HUES48 (cell line): ENCODE results near the gene MRPS2.

ENCODE experiments used
- H3K27ac ChIP-seq: one replicate; pipeline ENCODE4 v1.7.0; 2013; ENCODE audit warnings: low read depth, low read length, inconsistent platforms
- H3K27me3 ChIP-seq: 2 replicates; pipeline ENCODE4 v1.6.1; 2013; ENCODE audit warnings: mild to moderate bottlenecking, low read length; ENCODE audit not compliant: control insufficient read depth, insufficient read depth
- H3K36me3 ChIP-seq: 2 replicates; pipeline ENCODE4 v1.6.1; 2013; ENCODE audit warnings: low read length; ENCODE audit not compliant: control insufficient read depth, insufficient read depth
- H3K4me1 ChIP-seq: 2 replicates; pipeline ENCODE4 v1.6.1; 2013; ENCODE audit warnings: mild to moderate bottlenecking, low read length; ENCODE audit not compliant: control insufficient read depth, insufficient read depth
- H3K4me3 ChIP-seq: 2 replicates; pipeline ENCODE4 v1.5.1; 2013; ENCODE audit warnings: mild to moderate bottlenecking, low read depth, low read length
- H3K9ac ChIP-seq: 2 replicates; pipeline ENCODE4 v1.6.1; 2013; ENCODE audit warnings: mild to moderate bottlenecking, low read depth, low read length, moderate library complexity
- H3K9me3 ChIP-seq: 2 replicates; pipeline ENCODE4 v1.6.1; 2013; ENCODE audit warnings: low read length; ENCODE audit not compliant: control insufficient read depth, insufficient read depth

Gene MRPS2

DNA sequence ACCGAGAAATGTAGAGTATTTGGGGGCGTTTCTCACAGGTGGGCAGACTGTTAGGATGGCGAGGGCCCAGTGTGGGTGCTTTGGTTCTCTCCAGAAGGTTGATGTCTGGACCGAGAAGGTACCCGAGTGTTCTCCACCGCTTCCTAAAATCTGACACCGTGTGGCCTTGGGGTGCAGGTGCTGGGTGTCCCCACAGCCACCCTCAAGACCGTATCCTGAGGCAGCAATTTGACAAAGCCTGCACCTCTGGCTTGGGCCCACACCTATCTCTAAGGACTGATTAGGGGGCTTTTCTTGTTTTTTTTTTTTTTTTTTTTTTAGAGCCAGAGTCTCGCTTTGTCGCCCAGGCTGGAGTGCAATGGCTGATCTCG is 19.6 kb upstream of the MRPS2 start:
- Histone ChIP-seq H3K9me3 (no peaks in the 10 kb centered on the region), H3K27me3 (no peaks in the 10 kb centered on the region), H3K4me3 (peak overlapping the region; percentile 79), H3K36me3 (peaks cover 31% of the 10 kb centered on the region), H3K4me1 (no peaks in the 10 kb centered on the region), H3K9ac (peak overlapping the region; percentile 59; the same call in 1 of the 2 replicates), H3K27ac (no peak overlapping the region)

DNA sequence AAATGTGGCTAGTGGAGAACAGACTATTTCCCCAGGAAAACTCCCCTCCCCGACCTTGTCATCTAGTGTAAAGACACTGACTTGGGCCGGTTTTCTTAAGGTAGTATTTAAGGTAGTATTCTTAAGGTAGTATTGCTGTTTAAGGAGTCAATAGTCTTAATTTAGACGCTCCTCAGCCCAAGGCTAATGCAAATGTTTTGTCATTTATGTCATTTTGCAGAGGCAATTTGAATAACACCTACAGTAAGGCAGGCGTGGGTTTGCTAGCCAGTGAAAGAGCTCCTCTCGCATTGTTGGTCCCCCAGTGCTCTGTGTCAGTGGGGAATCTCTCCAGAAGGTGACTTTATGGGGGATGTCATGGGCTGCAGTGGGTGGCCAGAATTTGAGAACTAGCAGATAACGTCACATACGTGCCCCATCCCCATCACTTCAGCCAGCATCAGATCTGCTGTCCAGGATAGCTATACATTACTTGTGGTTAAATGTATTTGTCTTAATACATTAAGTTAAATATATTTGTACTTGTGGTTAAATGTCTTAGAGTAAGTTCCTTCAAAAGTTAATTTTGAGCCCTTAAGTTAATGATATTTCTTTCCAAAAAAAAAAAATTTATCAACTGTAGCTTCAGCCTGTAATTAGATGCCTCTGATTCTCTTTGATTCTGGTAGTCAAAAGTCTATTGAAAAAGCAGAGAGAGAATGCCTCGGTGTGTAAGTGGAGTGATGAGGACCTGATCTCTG is 18.3 kb upstream of the MRPS2 start:
- H3K9me3 ChIP-seq = no peaks in the 10 kb centered on the region
- no peaks in the 10 kb centered on the region for H3K27me3 ChIP-seq
- H3K9ac ChIP-seq = no peak overlapping the region

DNA sequence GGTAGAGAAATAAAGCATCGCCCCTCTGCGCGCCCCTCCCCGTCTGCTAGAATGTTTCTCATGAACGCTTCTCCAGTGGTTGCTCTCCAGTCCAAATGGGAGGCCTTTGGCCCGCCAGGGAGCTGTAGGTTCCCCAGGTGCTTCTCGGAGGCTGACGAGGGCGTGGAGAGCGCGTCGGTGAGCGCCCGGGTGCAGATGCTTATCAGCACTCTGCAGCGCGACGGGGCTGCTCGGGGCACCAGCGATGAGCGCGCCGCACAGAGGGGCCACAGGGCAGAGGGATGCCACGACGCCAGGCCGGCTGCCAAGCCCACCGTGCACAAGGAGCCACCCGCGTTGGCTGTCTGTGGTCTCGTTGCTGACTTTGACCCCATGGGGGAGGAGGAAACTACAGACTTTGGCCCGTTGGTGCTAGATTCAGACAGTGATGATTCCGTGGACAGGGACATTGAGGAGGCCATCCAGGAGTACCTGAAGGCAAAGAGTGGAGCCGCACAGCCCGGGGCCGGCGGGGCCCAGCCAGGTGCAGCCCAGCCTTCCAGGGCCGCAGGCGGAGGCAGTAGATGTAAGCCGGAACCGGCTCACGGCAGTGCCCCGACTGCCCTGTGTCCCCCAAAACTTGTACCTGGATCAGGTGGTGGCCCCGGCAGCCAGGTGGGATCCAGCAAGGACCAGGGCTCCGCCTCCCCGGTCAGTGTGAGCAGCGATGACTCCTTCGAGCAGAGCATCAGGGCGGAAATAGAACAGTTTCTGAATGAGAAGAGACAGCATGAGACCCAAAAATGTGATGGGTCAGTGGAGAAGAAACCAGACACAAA is 15.8 kb upstream of the MRPS2 start:
- no peaks in the 10 kb centered on the region for H3K4me1 ChIP-seq
- peaks cover 65% of the 10 kb centered on the region for H3K36me3 ChIP-seq
- no peak overlapping the region for H3K9ac ChIP-seq
- H3K27me3 ChIP-seq = no peaks in the 10 kb centered on the region
- no peak overlapping the region for H3K27ac ChIP-seq
- no peak overlapping the region for H3K4me3 ChIP-seq
- no peaks in the 10 kb centered on the region for H3K9me3 ChIP-seq

More for the DNA sequence above, 18.3 kb upstream of the MRPS2 start:
- Histone ChIP-seq H3K4me1 (no peaks in the 10 kb centered on the region), H3K27ac (no peak overlapping the region), H3K36me3 (peaks cover 44% of the 10 kb centered on the region), H3K4me3 (no peak overlapping the region)

DNA sequence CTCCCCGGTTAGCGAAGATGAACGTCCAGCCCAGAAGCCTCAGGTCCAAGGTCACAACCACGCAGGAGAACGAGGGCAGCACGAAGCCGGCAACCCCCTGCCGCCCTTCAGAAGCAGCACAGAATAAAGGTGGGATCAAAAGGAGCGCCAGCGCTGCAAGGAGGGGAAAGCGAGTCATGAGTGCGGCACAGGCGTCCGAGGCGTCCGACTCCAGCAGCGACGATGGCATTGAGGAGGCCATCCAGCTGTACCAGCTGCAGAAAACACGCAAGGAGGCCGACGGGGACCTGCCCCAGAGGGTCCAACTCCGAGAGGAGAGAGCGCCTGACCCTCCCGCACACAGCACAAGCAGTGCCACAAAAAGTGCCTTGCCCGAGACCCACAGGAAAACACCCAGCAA is 15.1 kb upstream of the MRPS2 start:
- no peaks in the 10 kb centered on the region for H3K9me3 ChIP-seq
- no peaks in the 10 kb centered on the region for H3K27me3 ChIP-seq
- no peak overlapping the region for H3K4me3 ChIP-seq
- no peak overlapping the region for H3K9ac ChIP-seq
- H3K36me3 ChIP-seq = peaks cover 65% of the 10 kb centered on the region
- H3K4me1 ChIP-seq = no peaks in the 10 kb centered on the region
- no peak overlapping the region for H3K27ac ChIP-seq

DNA sequence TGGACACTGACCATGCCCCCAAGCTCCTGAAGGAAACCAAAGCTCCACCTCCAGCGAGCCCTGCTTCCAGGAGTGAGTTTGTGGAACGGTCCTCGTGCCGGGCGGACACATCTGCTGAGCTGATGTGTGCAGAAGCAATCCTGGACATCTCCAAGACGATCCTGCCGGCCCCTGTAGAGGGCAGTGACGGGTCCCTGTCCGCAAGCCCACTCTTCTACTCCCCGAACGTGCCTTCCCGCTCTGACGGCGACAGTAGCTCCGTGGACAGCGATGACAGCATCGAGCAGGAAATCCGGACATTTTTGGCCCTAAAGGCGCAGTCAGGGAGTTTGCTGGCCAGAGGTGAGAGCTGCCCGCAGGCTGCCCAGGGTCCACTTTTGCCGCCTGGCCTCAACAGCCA is 14.7 kb upstream of the MRPS2 start:
- Histone ChIP-seq H3K9me3 (no peaks in the 10 kb centered on the region), H3K36me3 (peaks cover 65% of the 10 kb centered on the region), H3K4me1 (peaks cover 3% of the 10 kb centered on the region; the same call in 1 of the 2 replicates), H3K27ac (no peak overlapping the region), H3K27me3 (no peaks in the 10 kb centered on the region), H3K9ac (no peak overlapping the region), H3K4me3 (no peak overlapping the region)

DNA sequence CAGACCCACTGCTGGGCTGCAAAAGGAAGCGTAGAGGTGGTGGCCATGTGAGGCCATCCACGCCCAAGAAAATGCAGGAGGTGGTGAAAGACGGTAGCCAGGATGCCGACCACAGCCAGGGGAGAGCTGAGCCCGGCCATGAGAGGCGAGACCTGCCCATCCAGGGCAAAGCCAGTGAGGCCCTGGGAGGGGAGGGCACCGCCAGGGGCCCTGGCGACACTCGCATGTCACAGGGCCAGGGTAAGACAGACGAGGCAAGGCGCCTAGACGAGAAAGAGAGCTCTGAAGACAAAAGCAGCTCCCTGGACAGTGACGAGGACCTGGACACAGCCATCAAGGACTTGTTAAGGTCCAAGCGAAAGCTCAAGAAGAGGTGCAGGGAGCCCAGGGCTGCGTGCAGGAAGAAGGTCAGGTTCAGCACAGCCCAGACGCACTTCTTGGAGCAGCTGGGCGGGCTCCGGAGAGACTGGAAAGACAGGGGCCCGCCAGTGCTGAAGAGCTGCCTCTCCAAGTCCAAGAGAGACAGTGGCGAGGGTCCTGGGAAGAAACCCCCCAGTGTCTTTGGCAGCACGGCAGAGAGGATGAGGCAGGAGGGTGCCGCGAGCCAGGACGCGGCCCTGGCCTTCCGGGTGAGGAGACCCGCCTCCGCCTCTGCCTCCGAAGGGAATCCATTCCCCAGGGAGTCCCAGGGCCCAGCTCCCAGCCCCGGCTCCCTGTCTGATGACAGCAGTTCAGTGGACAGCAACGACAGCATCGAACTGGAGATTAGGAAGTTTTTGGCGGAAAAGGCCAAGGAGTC is 14.0 kb upstream of the MRPS2 start:
- Histone ChIP-seq H3K27me3 (no peaks in the 10 kb centered on the region), H3K4me3 (no peak overlapping the region), H3K9me3 (no peaks in the 10 kb centered on the region), H3K27ac (no peak overlapping the region), H3K36me3 (peaks cover 65% of the 10 kb centered on the region), H3K9ac (no peak overlapping the region), H3K4me1 (peaks cover 5% of the 10 kb centered on the region; the same call in 1 of the 2 replicates)

DNA sequence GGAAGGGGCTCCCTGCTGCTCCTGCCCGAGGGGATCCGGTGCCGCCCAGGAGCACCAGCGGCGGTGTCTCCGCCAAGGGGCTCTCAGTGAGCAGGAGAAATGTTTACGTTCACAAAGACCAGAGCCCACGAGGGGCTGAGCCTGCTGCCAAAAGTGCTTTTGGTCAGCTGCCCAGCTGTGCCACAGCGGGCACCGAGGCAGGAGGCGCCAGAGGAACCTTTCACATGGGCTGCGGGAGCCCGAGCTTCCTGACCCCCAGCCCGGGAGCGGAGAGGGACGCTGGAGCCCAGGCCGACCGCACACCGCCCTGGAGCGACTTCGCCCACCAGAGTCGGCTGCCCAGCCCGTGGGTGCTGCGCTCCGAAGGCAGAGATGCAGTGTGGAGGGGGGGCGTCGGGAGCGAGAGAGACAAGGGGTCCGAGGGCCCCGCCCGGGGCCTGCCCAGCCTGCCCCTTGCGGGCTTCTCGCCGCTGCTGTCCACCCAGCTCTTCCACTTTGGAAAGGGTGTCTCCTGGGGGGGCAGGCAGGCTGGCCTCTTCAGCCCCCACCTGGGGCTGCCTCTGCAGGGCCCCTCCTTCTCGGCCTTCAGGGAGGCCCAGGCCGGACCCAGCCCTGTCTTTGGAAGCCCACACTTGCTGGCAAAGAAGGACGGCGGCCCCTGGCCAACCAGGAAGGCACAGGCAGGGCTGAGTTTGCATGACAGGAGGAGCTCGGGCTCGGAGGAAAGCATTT is 13.0 kb upstream of the MRPS2 start:
- H3K4me3 ChIP-seq = no peak overlapping the region
- H3K9me3 ChIP-seq = no peaks in the 10 kb centered on the region
- H3K4me1 ChIP-seq = peaks cover 5% of the 10 kb centered on the region; the same call in 1 of the 2 replicates
- H3K27ac ChIP-seq = no peak overlapping the region
- H3K9ac ChIP-seq = no peak overlapping the region
- peaks cover 65% of the 10 kb centered on the region for H3K36me3 ChIP-seq
- no peaks in the 10 kb centered on the region for H3K27me3 ChIP-seq

DNA sequence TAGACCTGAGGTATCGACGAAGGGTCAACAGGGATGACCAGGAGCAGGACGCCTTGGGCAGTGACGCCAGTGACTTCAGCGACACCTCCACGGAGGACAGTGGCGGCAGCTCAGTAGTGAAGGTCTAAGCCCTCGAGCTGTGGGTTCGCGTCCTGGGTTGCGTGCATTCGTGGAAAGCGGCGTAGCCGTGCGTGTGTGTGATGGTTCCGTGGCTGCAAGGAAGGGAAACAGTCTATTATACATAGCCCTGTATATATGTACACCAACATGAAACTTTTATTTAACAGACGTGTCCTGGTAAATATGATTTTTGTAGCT is 12.5 kb upstream of the MRPS2 start:
- Histone ChIP-seq H3K4me3 (no peak overlapping the region), H3K9ac (no peak overlapping the region), H3K4me1 (peaks cover 5% of the 10 kb centered on the region; the same call in 1 of the 2 replicates), H3K27ac (no peak overlapping the region), H3K36me3 (peaks cover 63% of the 10 kb centered on the region), H3K9me3 (no peaks in the 10 kb centered on the region), H3K27me3 (no peaks in the 10 kb centered on the region)

DNA sequence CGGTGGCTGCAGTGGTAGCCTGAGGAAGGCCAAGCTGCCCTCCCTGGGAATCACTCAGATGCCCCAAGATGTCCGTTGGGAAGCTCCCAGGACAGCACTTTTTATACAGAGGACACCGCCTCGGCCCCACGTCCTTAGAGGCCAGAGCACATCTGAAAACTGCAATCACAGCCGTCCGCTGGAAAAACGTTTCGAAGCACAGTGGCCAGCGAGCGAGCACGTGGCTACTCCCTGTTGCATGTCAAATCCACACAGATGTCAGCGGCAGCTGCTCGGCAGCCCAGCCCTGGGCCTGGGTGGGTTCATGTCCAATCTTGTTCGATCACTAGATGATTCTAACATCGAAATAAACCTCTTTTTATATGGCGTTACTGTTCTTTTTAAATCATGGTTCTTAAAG is 12.0 kb upstream of the MRPS2 start:
- Histone ChIP-seq H3K9ac (no peak overlapping the region), H3K27ac (no peak overlapping the region), H3K4me1 (peaks cover 5% of the 10 kb centered on the region; the same call in 1 of the 2 replicates), H3K36me3 (peaks cover 58% of the 10 kb centered on the region), H3K9me3 (no peaks in the 10 kb centered on the region), H3K4me3 (no peak overlapping the region), H3K27me3 (no peaks in the 10 kb centered on the region)

DNA sequence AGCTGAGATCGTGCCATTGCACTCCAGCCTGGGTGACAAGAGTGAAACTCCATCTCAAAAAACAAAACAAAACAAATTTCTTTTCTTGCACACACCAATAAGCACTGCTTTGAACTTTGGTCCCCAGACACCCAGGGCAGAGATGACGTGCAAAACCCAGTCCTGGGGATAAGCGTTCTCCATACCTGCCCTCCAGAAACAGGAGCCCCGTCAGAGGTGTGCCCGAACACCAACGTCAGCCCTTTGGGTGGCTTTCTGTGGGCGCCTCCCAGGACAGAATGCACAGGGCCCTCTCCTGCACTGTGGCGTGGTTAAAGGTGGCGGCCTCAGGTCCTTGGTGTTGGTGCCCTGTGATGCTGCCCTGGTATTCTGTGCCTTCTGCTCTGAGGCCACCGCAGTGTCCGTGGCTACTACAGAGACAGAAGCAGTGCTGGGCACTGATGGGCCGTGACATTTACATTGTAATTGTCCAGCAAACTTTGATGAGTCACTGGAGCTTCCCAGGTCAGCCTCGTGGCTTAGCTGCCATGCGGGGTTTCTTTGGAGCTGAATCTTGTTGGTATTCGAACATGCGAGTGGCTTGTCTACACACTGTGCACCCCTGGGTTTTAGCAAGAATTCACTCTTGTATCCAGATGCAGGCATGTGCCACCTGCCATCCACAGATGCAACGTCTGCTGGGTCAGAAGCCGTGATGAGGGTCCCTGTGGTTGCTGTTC is 11.1 kb upstream of the MRPS2 start:
- peaks cover 50% of the 10 kb centered on the region for H3K36me3 ChIP-seq
- no peak overlapping the region for H3K9ac ChIP-seq
- no peak overlapping the region for H3K27ac ChIP-seq
- H3K4me1 ChIP-seq = peaks cover 5% of the 10 kb centered on the region; the same call in 1 of the 2 replicates
- H3K4me3 ChIP-seq = no peak overlapping the region
- H3K27me3 ChIP-seq = no peaks in the 10 kb centered on the region
- H3K9me3 ChIP-seq = no peaks in the 10 kb centered on the region
